DND-41 (cell line): ENCODE data around the gene LYPLA2.

ENCODE experiments used
- CTCF ChIP-seq: IDR thresholded peaks from 2 replicates; pipeline ENCODE4 v1.5.1; 2012; ENCODE audit warnings: borderline replicate concordance, low read length, moderate library complexity, mild to moderate bottlenecking; ENCODE audit not compliant: poor library complexity, severe bottlenecking; ENCODE audit errors: extremely low read depth
- EZH2 ChIP-seq: IDR thresholded peaks from 3 replicates; pipeline ENCODE4 v1.6.1; 2012; ENCODE audit warnings: borderline replicate concordance, low read depth, mild to moderate bottlenecking, moderate library complexity, low read length, inconsistent platforms; ENCODE audit not compliant: severe bottlenecking

- TF ChIP-seq CTCF (no peak), EZH2 (no peak)
Observed at GRCh38 chr1:23742670-23743286, 48.2 kb upstream of the LYPLA2 start.
